ENCODE data around the gene ATP2A2. TPM values are rescaled to one million over a fixed set of nuclear protein-coding genes. Genes with fewer than 3 reads are reported as not detected.

Gene ATP2A2
- total and polyA plus RNA-seq, 2 experiments from 2014 or later = 47.2 to 225 TPM

GRCh38 chr12:110333201-110333600, 52.2 kb downstream of the ATP2A2 start:
- Histone ChIP-seq H3K79me2 (replicated peaks; ENCODE audit: insufficient read depth) (peaks cover 45% of the 10 kb centered on the region), H3K9me2 (ENCODE audit: insufficient read depth) (no peaks in the 10 kb centered on the region), H3K27me3 (ENCODE audit: insufficient read depth) (no peaks in the 10 kb centered on the region), H4K20me1 (replicated peaks; ENCODE audit: insufficient read depth) (peaks cover 55% of the 10 kb centered on the region), H3K4me1 (ENCODE audit: insufficient read depth) (no peaks in the 10 kb centered on the region), H2AFZ (no peak overlapping the region), H3F3A (replicated peaks; ENCODE audit: low read depth) (peaks cover 16% of the 10 kb centered on the region; the same call in 1 of the 2 replicates), H3K36me3 (ENCODE audit: insufficient read depth) (peaks cover 72% of the 10 kb centered on the region), H3K27ac (ENCODE audit: low read depth) (no peak overlapping the region), H3K4me2 (no peak overlapping the region), H3K4me3 (no peak overlapping the region)
- Mint-ChIP-seq H3K9me3 (no peaks in the 10 kb centered on the region; the same call in 2 of the 3 replicates), H3K27ac (no peak overlapping the region), H3K4me3 (no peak overlapping the region), H3K36me3 (ENCODE audit: low read depth) (peaks cover 88% of the 10 kb centered on the region), H3K27me3 (ENCODE audit: insufficient read depth, low read depth, poor library complexity) (peaks cover 2% of the 10 kb centered on the region), H3K4me1 (peaks cover 6% of the 10 kb centered on the region)
- ATAC-seq (no peak), DNase-seq (ENCODE audit: low spot score) (no peak)
- TF ChIP-seq NANOG (IDR thresholded peaks at IDR 0.05; ENCODE audit: borderline replicate concordance) (no peak), JUNB (IDR thresholded peaks at IDR 0.05; ENCODE audit: unreplicated experiment) (no peak), EZH2 (IDR thresholded peaks at IDR 0.05; ENCODE audit: low read depth, unreplicated experiment) (no peak), ZNF114 (CRISPR knock-in tag; IDR thresholded peaks at IDR 0.05) (no peak), STAT1 (IDR thresholded peaks at IDR 0.05; ENCODE audit: unreplicated experiment) (no peak), CREB1 (CRISPR knock-in tag; IDR thresholded peaks at IDR 0.05; ENCODE audit: low read depth) (no peak), ZNF331 (CRISPR knock-in tag; IDR thresholded peaks at IDR 0.05; ENCODE audit: low read depth) (no peak)
- TF ChIP-seq, protein P1, sequence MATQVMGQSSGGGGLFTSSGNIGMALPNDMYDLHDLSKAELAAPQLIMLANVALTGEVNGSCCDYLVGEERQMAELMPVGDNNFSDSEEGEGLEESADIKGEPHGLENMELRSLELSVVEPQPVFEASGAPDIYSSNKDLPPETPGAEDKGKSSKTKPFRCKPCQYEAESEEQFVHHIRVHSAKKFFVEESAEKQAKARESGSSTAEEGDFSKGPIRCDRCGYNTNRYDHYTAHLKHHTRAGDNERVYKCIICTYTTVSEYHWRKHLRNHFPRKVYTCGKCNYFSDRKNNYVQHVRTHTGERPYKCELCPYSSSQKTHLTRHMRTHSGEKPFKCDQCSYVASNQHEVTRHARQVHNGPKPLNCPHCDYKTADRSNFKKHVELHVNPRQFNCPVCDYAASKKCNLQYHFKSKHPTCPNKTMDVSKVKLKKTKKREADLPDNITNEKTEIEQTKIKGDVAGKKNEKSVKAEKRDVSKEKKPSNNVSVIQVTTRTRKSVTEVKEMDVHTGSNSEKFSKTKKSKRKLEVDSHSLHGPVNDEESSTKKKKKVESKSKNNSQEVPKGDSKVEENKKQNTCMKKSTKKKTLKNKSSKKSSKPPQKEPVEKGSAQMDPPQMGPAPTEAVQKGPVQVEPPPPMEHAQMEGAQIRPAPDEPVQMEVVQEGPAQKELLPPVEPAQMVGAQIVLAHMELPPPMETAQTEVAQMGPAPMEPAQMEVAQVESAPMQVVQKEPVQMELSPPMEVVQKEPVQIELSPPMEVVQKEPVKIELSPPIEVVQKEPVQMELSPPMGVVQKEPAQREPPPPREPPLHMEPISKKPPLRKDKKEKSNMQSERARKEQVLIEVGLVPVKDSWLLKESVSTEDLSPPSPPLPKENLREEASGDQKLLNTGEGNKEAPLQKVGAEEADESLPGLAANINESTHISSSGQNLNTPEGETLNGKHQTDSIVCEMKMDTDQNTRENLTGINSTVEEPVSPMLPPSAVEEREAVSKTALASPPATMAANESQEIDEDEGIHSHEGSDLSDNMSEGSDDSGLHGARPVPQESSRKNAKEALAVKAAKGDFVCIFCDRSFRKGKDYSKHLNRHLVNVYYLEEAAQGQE (IDR thresholded peaks at IDR 0.05; ENCODE audit: unreplicated experiment) = no peak
- TF ChIP-seq, protein P2, sequence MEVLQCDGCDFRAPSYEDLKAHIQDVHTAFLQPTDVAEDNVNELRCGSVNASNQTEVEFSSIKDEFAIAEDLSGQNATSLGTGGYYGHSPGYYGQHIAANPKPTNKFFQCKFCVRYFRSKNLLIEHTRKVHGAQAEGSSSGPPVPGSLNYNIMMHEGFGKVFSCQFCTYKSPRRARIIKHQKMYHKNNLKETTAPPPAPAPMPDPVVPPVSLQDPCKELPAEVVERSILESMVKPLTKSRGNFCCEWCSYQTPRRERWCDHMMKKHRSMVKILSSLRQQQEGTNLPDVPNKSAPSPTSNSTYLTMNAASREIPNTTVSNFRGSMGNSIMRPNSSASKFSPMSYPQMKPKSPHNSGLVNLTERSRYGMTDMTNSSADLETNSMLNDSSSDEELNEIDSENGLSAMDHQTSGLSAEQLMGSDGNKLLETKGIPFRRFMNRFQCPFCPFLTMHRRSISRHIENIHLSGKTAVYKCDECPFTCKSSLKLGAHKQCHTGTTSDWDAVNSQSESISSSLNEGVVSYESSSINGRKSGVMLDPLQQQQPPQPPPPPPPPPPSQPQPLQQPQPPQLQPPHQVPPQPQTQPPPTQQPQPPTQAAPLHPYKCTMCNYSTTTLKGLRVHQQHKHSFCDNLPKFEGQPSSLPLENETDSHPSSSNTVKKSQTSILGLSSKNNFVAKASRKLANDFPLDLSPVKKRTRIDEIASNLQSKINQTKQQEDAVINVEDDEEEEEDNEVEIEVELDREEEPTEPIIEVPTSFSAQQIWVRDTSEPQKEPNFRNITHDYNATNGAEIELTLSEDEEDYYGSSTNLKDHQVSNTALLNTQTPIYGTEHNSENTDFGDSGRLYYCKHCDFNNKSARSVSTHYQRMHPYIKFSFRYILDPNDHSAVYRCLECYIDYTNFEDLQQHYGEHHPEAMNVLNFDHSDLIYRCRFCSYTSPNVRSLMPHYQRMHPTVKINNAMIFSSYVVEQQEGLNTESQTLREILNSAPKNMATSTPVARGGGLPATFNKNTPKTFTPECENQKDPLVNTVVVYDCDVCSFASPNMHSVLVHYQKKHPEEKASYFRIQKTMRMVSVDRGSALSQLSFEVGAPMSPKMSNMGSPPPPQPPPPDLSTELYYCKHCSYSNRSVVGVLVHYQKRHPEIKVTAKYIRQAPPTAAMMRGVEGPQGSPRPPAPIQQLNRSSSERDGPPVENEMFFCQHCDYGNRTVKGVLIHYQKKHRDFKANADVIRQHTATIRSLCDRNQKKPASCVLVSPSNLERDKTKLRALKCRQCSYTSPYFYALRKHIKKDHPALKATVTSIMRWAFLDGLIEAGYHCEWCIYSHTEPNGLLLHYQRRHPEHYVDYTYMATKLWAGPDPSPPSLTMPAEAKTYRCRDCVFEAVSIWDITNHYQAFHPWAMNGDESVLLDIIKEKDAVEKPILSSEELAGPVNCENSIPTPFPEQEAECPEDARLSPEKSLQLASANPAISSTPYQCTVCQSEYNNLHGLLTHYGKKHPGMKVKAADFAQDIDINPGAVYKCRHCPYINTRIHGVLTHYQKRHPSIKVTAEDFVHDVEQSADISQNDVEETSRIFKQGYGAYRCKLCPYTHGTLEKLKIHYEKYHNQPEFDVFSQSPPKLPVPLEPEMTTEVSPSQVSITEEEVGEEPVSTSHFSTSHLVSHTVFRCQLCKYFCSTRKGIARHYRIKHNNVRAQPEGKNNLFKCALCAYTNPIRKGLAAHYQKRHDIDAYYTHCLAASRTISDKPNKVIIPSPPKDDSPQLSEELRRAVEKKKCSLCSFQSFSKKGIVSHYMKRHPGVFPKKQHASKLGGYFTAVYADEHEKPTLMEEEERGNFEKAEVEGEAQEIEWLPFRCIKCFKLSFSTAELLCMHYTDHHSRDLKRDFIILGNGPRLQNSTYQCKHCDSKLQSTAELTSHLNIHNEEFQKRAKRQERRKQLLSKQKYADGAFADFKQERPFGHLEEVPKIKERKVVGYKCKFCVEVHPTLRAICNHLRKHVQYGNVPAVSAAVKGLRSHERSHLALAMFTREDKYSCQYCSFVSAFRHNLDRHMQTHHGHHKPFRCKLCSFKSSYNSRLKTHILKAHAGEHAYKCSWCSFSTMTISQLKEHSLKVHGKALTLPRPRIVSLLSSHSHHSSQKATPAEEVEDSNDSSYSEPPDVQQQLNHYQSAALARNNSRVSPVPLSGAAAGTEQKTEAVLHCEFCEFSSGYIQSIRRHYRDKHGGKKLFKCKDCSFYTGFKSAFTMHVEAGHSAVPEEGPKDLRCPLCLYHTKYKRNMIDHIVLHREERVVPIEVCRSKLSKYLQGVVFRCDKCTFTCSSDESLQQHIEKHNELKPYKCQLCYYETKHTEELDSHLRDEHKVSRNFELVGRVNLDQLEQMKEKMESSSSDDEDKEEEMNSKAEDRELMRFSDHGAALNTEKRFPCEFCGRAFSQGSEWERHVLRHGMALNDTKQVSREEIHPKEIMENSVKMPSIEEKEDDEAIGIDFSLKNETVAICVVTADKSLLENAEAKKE (CRISPR knock-in tag; IDR thresholded peaks at IDR 0.05) = no peak
